Vagina (tissue), 2 donors: ENCODE measurements around the gene AATK. TPM values are rescaled to one million over a fixed set of nuclear protein-coding genes. Genes with fewer than 3 reads are reported as not detected.

Experiments used
- DNase-seq, 2 donors: peaks; one replicate each; pipeline ENCODE4 v3.0.0-alpha.2; 2017; ENCODE audit errors: extremely low spot score in 2 of 2
- H3K27ac ChIP-seq: fragments of 200-600 bp; sonication (generic); one replicate; pipeline ENCODE4 v1.5.1; 2019
- H3K27me3 ChIP-seq: fragments of 200-600 bp; sonication (generic); one replicate; pipeline ENCODE4 v1.5.1; 2019
- H3K36me3 ChIP-seq, 2 donors: fragments of 200-600 bp; sonication (generic); one replicate each; pipeline ENCODE4 v1.5.1; 2017 to 2019
- H3K4me1 ChIP-seq: fragments of 200-600 bp; sonication (generic); one replicate; pipeline ENCODE4 v1.5.1; 2019
- H3K4me3 ChIP-seq, 2 donors: fragments of 200-600 bp; sonication (generic); 1 replicate in 1 of 2; 2 replicates in 1 of 2; pipeline ENCODE4 v1.5.1; 2016 to 2019
- H3K9me3 ChIP-seq: fragments of 200-600 bp; sonication (generic); one replicate; pipeline ENCODE4 v1.5.1; 2019
- POLR2A ChIP-seq, 2 donors: fragments of 450-650 bp; IDR thresholded peaks; one replicate each; pipeline ENCODE4 v1.6.1; 2017; ENCODE audit warnings: antibody characterized with exemption in 2 of 2, mild to moderate bottlenecking in 2 of 2, moderate library complexity in 2 of 2
- POLR2AphosphoS5 ChIP-seq, 2 donors: sonication (generic); formaldehyde crosslinking; IDR thresholded peaks; one replicate each; pipeline ENCODE4 v1.9.0; 2017; ENCODE audit warnings: antibody characterized with exemption in 2 of 2, mild to moderate bottlenecking in 2 of 2, low read depth in 1 of 2; ENCODE audit not compliant: insufficient read depth in 1 of 2
- intact Hi-C: fragments of 100-400 bp; cut with DNase I; formaldehyde crosslinking; loops from one replicate; pipeline ENCODE4 v1.15.1; 2023
- total RNA-seq: library from RNA; depleted of rRNA; stranded (reverse); fragments of >200 nt; gene quantifications from one replicate; pipeline ENCODE4 v1.2.3, GENCODE V29; 2016
- TF ChIP-seq, protein P1 (sequence below), 3 experiments: fragments of 450-650 bp in 2 of 3; fragments of 200-600 bp in 1 of 3; sonication (generic) in 1 of 3; IDR thresholded peaks; one replicate each; pipeline ENCODE4 v1.5.1; 2017 to 2019; ENCODE audit warnings: antibody characterized with exemption in 3 of 3, mild to moderate bottlenecking in 2 of 3, moderate library complexity in 2 of 3

Gene AATK
- total RNA-seq, 1 donor from 2014 or later, result 6.4 TPM

DNA sequence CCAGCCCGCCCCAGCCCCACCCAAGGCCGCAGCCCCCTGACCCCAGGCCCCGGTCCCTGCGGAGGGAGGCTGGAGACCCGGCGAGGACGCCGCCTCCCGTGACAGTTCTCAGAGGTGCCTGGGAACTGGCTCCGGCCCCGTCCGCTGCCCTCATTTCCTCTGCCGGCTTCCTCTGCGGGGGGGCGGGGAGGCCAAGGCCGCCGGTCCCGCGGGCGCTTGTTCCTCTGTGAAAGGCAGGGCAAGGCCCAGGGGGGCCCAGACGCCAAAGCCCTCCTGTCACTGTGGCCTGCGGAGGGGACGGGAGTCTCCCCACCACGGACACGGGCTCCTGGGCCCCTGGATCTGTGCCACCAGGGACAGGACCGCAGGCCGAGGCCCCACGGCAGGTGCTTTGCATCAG lies 5.7 kb downstream of the AATK start:
- Histone ChIP-seq H3K27ac (no peak overlapping the region), H3K36me3 (no peaks in the 10 kb centered on the region), H3K27me3 (no peaks in the 10 kb centered on the region), H3K4me1 (peaks cover 9% of the 10 kb centered on the region), H3K9me3 (no peaks in the 10 kb centered on the region), H3K4me3 (peak overlapping the region; percentile 3 to 21)
- TF ChIP-seq, protein P1, sequence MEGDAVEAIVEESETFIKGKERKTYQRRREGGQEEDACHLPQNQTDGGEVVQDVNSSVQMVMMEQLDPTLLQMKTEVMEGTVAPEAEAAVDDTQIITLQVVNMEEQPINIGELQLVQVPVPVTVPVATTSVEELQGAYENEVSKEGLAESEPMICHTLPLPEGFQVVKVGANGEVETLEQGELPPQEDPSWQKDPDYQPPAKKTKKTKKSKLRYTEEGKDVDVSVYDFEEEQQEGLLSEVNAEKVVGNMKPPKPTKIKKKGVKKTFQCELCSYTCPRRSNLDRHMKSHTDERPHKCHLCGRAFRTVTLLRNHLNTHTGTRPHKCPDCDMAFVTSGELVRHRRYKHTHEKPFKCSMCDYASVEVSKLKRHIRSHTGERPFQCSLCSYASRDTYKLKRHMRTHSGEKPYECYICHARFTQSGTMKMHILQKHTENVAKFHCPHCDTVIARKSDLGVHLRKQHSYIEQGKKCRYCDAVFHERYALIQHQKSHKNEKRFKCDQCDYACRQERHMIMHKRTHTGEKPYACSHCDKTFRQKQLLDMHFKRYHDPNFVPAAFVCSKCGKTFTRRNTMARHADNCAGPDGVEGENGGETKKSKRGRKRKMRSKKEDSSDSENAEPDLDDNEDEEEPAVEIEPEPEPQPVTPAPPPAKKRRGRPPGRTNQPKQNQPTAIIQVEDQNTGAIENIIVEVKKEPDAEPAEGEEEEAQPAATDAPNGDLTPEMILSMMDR (IDR thresholded peaks at IDR 0.05), result no peak
- TF ChIP-seq POLR2A (IDR thresholded peaks at IDR 0.05) (no peak), POLR2AphosphoS5 (IDR thresholded peaks at IDR 0.05; ENCODE audit: insufficient read depth in 1 of 2, low read depth in 1 of 2) (no peak)
- DNase-seq, result no peak
- intact Hi-C loops, result no loop called here

DNA sequence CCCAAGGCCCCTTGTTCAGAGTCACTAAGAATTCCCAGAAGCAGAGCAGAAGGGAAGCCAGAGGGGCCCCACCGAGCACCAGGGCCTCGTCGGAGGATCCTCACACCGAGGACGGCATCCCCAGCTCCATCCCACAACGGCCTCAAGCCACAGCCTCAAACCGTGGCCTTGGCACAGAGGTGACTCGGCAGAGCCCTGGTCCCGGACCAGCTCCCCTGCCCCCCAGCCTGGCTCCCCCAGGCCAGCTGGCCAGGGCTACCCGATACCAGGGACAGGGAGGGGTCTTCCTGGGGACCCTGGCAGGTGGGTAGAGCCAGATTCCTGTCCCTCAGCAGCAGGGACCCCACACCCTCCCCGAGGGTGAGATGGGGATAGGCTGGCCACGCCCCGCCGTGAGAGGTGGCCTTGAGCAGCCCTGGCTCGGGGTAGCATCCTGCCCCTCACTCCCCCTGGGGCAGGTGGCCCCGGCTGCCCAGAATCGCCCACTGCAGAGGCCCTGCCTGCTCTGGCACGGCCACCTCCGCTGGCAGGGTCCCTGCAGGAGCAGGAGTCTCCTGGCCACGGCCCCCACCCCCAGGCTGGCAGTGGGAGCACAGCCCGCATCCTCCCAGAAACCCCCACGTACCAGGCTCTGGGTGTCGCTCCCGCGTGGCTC lies 6.3 kb downstream of the AATK start:
- H3K9me3 ChIP-seq, result no peaks in the 10 kb centered on the region
- no peak overlapping the region for H3K27ac ChIP-seq
- H3K27me3 ChIP-seq, result no peaks in the 10 kb centered on the region
- no peak for DNase-seq
- H3K4me1 ChIP-seq, result peaks cover 7% of the 10 kb centered on the region
- H3K36me3 ChIP-seq, result no peaks in the 10 kb centered on the region
- TF ChIP-seq, protein P1 (IDR thresholded peaks at IDR 0.05), result no peak
- TF ChIP-seq POLR2AphosphoS5 (IDR thresholded peaks at IDR 0.05; ENCODE audit: insufficient read depth in 1 of 2, low read depth in 1 of 2) (no peak), POLR2A (IDR thresholded peaks at IDR 0.05) (no peak)
- H3K4me3 ChIP-seq, result peak overlapping the region; percentile 3 to 21
- intact Hi-C loops, result no loop called here

DNA sequence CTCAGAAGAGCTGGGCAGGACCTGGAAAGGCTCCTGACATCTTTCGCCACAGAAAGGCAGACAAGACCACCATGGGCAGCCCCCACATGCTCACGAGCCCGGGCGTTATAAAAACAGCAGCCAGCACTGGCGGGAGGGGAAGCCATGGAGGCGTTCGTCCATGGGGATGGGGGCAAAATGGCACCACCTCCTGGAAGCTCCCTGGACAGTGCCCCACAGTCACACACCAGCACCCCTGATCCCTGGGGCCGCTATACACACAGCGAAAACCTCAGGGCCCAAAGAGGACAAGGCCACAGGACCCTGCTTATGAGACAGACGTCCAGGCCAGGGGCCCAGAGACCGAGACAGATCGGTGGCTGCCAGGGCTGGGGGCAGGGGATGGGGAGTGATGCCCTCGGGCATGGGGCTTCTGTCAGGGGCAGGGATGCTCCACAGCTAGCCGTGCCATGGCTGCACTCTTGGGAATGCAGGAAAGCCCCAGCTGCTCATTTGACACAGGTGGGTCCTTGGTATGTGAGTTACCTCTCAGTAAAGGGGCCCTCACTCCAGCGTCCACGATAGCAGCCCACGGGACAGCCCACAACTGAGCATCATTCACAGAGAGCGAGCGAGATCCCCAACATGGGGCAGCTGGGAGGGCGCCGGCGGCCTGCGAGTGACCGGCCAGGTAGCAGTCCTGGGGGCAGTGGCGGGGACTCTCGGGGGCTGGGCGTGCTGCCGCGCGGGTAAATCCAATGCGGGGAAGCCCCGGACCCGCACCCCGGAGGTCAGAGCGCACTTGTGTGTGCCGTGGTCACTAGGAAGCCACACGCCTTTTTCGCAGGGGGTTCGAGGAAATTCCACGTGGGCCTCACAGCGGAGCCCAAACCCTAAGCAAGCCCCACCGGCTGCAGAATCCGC lies 7.1 kb downstream of the AATK start:
- H3K9me3 ChIP-seq, result no peaks in the 10 kb centered on the region
- TF ChIP-seq POLR2AphosphoS5 (IDR thresholded peaks at IDR 0.05; ENCODE audit: insufficient read depth in 1 of 2, low read depth in 1 of 2), result no peak
- H3K36me3 ChIP-seq, result no peaks in the 10 kb centered on the region
- no peaks in the 10 kb centered on the region for H3K27me3 ChIP-seq
- no peak for DNase-seq
- no peak overlapping the region for H3K4me3 ChIP-seq
- H3K27ac ChIP-seq, result no peak overlapping the region
- intact Hi-C loops, result no loop called here
- peaks cover 7% of the 10 kb centered on the region for H3K4me1 ChIP-seq

DNA sequence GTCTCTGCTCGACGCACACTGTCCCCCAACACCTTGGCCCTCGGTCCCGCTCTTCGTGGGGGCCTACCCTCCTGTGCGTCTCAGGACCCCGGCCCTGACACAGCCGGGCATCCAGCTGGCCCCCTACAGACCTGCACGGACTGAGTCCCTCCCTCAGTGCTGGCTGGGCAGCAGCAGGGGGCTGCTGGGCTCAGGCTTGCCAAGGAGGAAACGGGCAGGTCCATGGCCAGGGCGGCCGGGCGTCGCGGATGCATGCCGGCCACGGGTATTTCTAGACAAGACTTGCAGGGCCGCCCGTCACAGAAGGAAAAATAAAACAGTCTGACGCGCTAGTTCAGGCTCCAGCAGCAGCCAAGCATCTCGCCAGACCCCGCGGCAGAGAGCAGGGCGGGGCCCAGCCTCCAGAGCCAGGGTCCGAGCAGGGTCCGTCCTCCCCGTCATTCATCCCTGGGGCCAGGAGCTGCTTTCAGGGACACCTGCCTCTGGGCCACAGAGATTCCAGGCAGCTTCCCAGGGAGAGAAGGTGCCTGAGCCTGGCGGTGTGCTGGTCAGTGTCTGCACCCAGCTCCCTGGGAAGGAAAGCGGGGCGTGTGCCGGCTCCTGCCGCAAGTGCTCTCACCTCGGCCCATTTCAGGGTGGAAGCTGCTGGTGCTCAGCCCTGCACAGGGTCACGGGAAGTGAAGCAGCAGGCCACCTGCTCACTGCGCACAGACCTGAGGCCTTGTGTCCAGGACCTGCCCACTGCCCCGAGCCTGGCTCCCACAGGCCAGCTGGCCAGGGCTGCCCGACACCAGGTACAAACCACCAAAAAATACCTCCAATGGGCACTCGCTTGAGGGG lies 8.0 kb downstream of the AATK start:
- peaks cover 7% of the 10 kb centered on the region for H3K4me1 ChIP-seq
- DNase-seq, result no peak
- intact Hi-C loops, result no loop called here
- no peaks in the 10 kb centered on the region for H3K36me3 ChIP-seq
- H3K27me3 ChIP-seq, result no peaks in the 10 kb centered on the region
- no peaks in the 10 kb centered on the region for H3K9me3 ChIP-seq
- no peak for TF ChIP-seq POLR2AphosphoS5 (IDR thresholded peaks at IDR 0.05; ENCODE audit: insufficient read depth in 1 of 2, low read depth in 1 of 2)
- TF ChIP-seq, protein P1 (IDR thresholded peaks at IDR 0.05), result no peak
- TF ChIP-seq POLR2A (IDR thresholded peaks at IDR 0.05), result no peak
- H3K4me3 ChIP-seq, result no peak overlapping the region
- no peak overlapping the region for H3K27ac ChIP-seq
